Measurements from ENCODE around the gene SETD3. TPM values are rescaled to one million over a fixed set of nuclear protein-coding genes. Genes with fewer than 3 reads are reported as not detected.

SETD3 gene
- total and polyA plus RNA-seq, 2 experiments from 2014 or later = 40.7 to 68.0 TPM

DNA sequence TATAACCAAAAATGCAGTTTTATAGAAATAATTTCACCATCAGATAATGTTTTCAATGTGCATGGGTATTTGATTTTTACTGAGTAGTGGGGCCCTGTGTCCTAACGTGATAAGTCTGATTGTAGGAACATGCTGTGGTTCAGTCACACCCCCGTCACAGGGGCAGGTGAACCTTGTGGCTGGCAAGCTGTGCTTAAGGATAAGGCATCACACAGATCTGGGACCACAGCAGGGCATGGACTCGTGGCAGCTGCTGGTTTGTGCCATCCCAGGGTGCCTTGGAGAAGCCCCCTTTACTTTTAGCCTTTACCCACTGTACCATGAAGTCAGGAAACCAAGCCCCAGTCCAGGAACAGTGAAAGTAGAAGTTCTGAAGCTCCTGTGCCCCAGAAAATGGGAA lies 17.2 kb upstream of the SETD3 start (continued):
- no peak for TF ChIP-seq CREB1 (CRISPR knock-in tag; IDR thresholded peaks at IDR 0.05; ENCODE audit: low read depth)
- TF ChIP-seq ZNF462 (CRISPR knock-in tag; IDR thresholded peaks at IDR 0.05) = no peak
- no peak for TF ChIP-seq ZNF331 (CRISPR knock-in tag; IDR thresholded peaks at IDR 0.05; ENCODE audit: low read depth)

- ATAC-seq (no peak), DNase-seq (ENCODE audit: low spot score) (no peak)
- H3K4me1 Mint-ChIP-seq = peaks cover 3% of the 10 kb centered on the region; the same call in 2 of the 3 replicates
- no peak overlapping the region for H3K4me3 Mint-ChIP-seq
- Histone ChIP-seq H4K20me1 (replicated peaks; ENCODE audit: insufficient read depth) (peaks cover 23% of the 10 kb centered on the region; the same call in 1 of the 2 replicates), H3K36me3 (ENCODE audit: insufficient read depth) (peaks cover 57% of the 10 kb centered on the region), H3K27me3 (ENCODE audit: insufficient read depth) (no peaks in the 10 kb centered on the region), H3K79me2 (replicated peaks; ENCODE audit: insufficient read depth) (peaks cover 29% of the 10 kb centered on the region), H3K4me1 (ENCODE audit: insufficient read depth) (peaks cover 5% of the 10 kb centered on the region; the same call in 1 of the 2 replicates), H3K4me3 (no peak overlapping the region), H3K27ac (ENCODE audit: low read depth) (no peak overlapping the region), H3K4me2 (no peak overlapping the region), H3F3A (replicated peaks; ENCODE audit: low read depth) (0 out of 2 replicates have a peak, but pooled peaks cover 3% of the 10 kb centered on the region), H2AFZ (no peak overlapping the region), H3K9me2 (ENCODE audit: insufficient read depth) (no peaks in the 10 kb centered on the region)
- no peak overlapping the region for H3K27ac Mint-ChIP-seq
- no peaks in the 10 kb centered on the region for H3K9me3 Mint-ChIP-seq
- H3K36me3 Mint-ChIP-seq (ENCODE audit: low read depth) = peaks cover 48% of the 10 kb centered on the region
- no peaks in the 10 kb centered on the region for H3K27me3 Mint-ChIP-seq (ENCODE audit: insufficient read depth, low read depth, poor library complexity)
- no peak for TF ChIP-seq EZH2phosphoT487 (IDR thresholded peaks at IDR 0.05; ENCODE audit: unreplicated experiment)
- no peak for TF ChIP-seq ZNF462 (CRISPR knock-in tag; IDR thresholded peaks at IDR 0.05)
- TF ChIP-seq CTCF (conservative IDR thresholded peaks at IDR 0.05; ENCODE audit: low read depth in 2 of 2) = no peak
Observed at GRCh38 chr14:99497341-99497740, 16.7 kb upstream of the SETD3 start.
